ENCODE results near the gene SAMD8. TPM values are rescaled to one million over a fixed set of nuclear protein-coding genes. Genes with fewer than 3 reads are reported as not detected.
A peak's percentile ranks its signal among the peaks of the same experiment; 100 is the strongest.

The SAMD8 gene
- total RNA-seq, 1 donor from 2014 or later = 21.7 TPM

DNA sequence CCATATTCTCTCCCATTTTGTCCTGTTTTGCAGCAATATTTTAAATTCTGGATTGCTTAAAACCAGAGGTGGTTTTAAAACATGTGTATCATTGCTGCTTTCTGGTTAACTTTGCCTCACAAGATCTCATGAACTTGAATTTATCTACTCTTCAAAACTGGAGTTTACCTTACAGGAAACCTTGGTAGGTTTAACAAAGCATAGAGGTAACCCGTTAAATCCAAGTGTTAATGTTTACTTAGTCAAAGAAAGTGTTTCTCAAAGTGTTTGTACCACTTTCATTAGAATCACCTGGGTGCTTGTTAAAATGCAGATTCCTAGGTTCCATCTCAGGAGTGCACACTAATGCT is 55.1 kb downstream of the SAMD8 start:
- no peak for DNase-seq
- no peak overlapping the region for H3K27ac ChIP-seq
- peaks cover 16% of the 10 kb centered on the region for H3K4me1 ChIP-seq
- TF ChIP-seq, protein P1, sequence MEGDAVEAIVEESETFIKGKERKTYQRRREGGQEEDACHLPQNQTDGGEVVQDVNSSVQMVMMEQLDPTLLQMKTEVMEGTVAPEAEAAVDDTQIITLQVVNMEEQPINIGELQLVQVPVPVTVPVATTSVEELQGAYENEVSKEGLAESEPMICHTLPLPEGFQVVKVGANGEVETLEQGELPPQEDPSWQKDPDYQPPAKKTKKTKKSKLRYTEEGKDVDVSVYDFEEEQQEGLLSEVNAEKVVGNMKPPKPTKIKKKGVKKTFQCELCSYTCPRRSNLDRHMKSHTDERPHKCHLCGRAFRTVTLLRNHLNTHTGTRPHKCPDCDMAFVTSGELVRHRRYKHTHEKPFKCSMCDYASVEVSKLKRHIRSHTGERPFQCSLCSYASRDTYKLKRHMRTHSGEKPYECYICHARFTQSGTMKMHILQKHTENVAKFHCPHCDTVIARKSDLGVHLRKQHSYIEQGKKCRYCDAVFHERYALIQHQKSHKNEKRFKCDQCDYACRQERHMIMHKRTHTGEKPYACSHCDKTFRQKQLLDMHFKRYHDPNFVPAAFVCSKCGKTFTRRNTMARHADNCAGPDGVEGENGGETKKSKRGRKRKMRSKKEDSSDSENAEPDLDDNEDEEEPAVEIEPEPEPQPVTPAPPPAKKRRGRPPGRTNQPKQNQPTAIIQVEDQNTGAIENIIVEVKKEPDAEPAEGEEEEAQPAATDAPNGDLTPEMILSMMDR (IDR thresholded peaks at IDR 0.05) = no peak
- no peak overlapping the region for H3K4me3 ChIP-seq
- no peak for ATAC-seq
- H3K27me3 ChIP-seq (ENCODE audit: low read depth) = no peaks in the 10 kb centered on the region
- peaks cover 41% of the 10 kb centered on the region for H3K36me3 ChIP-seq
- intact Hi-C loops (cut with DNase I) = no loop called here
- no peaks in the 10 kb centered on the region for H3K9me3 ChIP-seq

DNA sequence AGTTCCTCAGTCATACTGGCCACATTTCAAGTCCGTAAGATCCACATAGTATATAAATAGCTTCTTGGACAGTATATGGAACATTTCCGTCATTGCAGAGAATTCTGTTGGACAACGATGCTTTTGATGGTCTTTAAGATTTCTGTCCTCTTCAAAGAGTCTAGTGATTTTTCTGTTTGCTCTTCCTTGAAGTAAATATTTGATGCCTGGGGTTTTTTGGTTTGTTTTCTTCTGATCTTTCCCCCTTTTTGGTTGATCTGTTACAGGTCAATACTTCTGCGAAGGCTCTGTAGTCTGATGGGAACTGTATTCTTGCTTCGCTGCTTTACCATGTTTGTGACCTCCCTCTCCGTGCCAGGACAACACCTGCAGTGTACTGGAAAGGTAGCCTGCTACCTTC is 56.8 kb downstream of the SAMD8 start:
- intact Hi-C loops (cut with DNase I) = no loop called here
- Histone ChIP-seq H3K27me3 (ENCODE audit: low read depth) (no peaks in the 10 kb centered on the region), H3K36me3 (peaks cover 41% of the 10 kb centered on the region), H3K4me1 (peaks cover 16% of the 10 kb centered on the region), H3K9me3 (no peaks in the 10 kb centered on the region), H3K4me3 (no peak overlapping the region), H3K27ac (no peak overlapping the region)
- ATAC-seq (no peak), DNase-seq (no peak)
- TF ChIP-seq, protein P1 (IDR thresholded peaks at IDR 0.05) = no peak

DNA sequence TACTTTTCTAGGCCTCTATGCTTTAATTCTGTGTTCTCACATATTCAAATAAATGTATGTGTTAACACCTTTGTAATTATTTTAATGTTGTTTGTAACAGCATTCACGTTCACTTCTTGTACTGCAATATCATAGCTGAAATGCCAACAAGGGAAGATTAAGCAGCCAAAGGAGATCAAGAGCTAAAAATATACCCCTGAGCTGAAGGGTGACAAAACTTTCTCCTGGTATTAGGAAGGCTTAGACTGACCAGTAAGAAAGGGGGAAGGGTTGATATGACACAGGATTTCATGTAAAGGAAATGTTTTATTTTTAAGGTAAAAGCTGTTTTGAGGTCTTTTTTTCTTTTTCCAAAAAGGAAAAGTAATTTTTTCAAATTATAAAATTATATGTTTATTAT is 58.8 kb downstream of the SAMD8 start:
- ATAC-seq (no peak), DNase-seq (no peak)
- Histone ChIP-seq H3K36me3 (peaks cover 35% of the 10 kb centered on the region), H3K27me3 (ENCODE audit: low read depth) (no peaks in the 10 kb centered on the region), H3K9me3 (no peaks in the 10 kb centered on the region), H3K27ac (no peak overlapping the region), H3K4me3 (no peak overlapping the region), H3K4me1 (peaks cover 16% of the 10 kb centered on the region)
- TF ChIP-seq, protein P1 (IDR thresholded peaks at IDR 0.05) = no peak
- intact Hi-C loops (cut with DNase I) = no loop called here

DNA sequence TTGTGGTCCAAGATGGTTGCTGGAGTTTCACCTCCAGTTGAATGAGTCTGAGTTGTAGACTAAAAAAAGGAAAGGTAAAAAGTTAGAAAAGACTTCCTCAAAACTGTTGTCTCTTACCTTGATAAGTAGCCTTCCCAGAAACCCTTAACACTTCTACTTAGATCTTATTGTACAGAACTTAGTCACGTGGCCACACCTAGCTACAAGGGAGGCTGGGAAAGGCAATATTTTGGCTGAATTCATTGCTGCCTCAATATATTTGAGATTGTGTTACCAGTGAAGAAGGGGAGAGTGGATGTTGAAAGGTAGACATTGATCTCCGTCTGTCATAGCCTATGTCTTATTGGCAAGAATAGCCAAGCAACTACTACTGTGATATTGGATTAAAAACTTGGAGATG is 63.6 kb downstream of the SAMD8 start:
- Histone ChIP-seq H3K36me3 (peaks cover 11% of the 10 kb centered on the region), H3K4me3 (no peak overlapping the region), H3K9me3 (no peaks in the 10 kb centered on the region), H3K27me3 (ENCODE audit: low read depth) (no peaks in the 10 kb centered on the region), H3K27ac (no peak overlapping the region), H3K4me1 (no peaks in the 10 kb centered on the region)
- TF ChIP-seq, protein P1 (IDR thresholded peaks at IDR 0.05) = no peak
- ATAC-seq = no peak
- DNase-seq = no peak
- intact Hi-C loops (cut with DNase I) = no loop called here

DNA sequence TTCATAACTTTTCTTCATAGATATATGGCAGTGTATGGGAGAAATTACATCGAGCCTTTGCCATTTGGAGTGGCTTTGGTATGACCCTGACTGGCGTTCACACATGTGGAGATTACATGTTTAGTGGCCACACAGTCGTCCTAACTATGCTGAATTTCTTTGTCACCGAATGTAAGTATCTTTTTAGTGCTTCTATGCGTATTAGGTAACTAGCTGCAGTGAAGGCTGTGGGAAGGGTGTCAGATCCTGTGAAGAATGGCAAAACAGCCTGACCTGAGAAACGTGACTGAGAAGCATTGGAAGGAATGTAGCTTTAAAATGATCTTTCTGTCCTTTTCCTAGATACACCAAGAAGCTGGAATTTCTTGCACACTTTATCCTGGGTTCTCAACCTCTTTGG is 64.6 kb downstream of the SAMD8 start:
- ATAC-seq (no peak), DNase-seq (no peak)
- no peaks in the 10 kb centered on the region for H3K27me3 ChIP-seq (ENCODE audit: low read depth)
- TF ChIP-seq, protein P1 (IDR thresholded peaks at IDR 0.05) = no peak
- H3K4me3 ChIP-seq = no peak overlapping the region
- no peak overlapping the region for H3K27ac ChIP-seq
- no peaks in the 10 kb centered on the region for H3K4me1 ChIP-seq
- peaks cover 6% of the 10 kb centered on the region for H3K36me3 ChIP-seq
- intact Hi-C loops (cut with DNase I) = no loop called here
- no peaks in the 10 kb centered on the region for H3K9me3 ChIP-seq

DNA sequence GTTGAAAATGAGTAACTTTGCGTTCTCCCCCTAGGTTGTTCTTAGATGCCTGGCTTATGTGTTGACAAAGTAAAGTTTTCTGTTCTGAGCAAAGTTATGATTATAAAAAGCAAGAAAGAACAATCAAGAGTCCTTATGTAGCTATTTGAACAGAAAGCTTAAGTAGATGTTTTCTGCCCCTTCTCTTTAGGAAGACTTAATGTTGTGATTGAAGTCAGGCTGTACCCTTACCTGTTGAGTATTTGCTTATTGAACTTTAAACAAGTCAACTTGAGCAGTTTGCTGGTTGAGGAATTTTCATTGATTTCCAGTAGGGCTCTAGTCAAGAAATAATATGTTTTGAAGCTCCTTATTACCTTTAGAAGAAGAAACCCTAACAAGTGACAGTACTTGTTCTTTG is 65.3 kb downstream of the SAMD8 start:
- Histone ChIP-seq H3K4me3 (no peak overlapping the region), H3K36me3 (peaks cover 6% of the 10 kb centered on the region), H3K27me3 (ENCODE audit: low read depth) (no peaks in the 10 kb centered on the region), H3K27ac (no peak overlapping the region), H3K4me1 (no peaks in the 10 kb centered on the region), H3K9me3 (no peaks in the 10 kb centered on the region)
- ATAC-seq (peak; percentile 50 to 51), DNase-seq (no peak)
- intact Hi-C loops (cut with DNase I) = no loop called here
- TF ChIP-seq, protein P1 (IDR thresholded peaks at IDR 0.05) = no peak

Data from lower lobe of right lung (tissue), 2 donors.